Stimulated activated CD4-positive, alpha-beta T cell treated with anti-CD3 and anti-CD28 coated beads, TNF-alpha, amount 100 ng/mL, for 24 hours (primary cell): ENCODE results near the gene EXOC4.

Experiments
- DNase-seq, 3 experiments: peaks; one replicate each; pipeline ENCODE4 v3.0.0-alpha.2; 2020; ENCODE audit warnings: low read depth in 3 of 3

Gene EXOC4

DNA sequence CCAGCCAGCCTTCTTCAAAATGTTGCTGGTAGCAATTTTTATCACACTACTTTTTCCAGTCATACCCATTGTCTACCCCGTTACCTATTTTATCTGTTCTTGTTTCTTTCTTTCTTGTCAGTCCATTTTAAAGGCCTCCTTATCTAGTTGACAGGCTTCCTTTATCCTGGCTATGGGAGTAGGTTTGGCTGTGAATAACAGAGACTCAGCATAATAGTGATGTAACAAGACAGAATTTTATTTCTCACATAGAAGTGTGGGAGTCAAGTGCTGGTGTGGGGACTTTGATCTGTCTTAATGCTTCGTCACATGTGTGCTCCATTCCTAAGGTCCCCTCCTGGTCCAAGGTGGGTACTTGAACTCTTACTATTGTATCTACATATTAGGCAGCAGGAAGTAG, 283.6 kb downstream of the EXOC4 start:
- DNase-seq: no peak

DNA sequence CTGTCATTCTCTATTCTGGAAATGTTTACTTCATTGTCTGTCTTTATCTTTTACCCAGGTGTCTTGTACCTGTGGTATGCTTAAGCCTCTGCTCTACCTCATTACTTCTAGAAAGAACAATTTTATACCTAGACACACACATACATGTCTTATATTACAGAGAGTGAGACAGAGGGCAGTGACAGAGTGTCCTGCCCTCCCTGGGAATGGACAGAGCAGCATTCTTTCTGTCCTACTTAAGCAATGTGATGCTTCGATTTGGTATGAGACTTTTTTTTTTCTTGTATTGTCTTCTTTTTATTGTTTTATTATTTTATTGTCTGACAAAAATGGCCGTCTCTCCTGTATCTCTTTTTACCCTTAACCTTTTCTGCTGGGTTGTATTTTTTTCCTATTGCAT, 286.1 kb downstream of the EXOC4 start:
- no peak for DNase-seq

DNA sequence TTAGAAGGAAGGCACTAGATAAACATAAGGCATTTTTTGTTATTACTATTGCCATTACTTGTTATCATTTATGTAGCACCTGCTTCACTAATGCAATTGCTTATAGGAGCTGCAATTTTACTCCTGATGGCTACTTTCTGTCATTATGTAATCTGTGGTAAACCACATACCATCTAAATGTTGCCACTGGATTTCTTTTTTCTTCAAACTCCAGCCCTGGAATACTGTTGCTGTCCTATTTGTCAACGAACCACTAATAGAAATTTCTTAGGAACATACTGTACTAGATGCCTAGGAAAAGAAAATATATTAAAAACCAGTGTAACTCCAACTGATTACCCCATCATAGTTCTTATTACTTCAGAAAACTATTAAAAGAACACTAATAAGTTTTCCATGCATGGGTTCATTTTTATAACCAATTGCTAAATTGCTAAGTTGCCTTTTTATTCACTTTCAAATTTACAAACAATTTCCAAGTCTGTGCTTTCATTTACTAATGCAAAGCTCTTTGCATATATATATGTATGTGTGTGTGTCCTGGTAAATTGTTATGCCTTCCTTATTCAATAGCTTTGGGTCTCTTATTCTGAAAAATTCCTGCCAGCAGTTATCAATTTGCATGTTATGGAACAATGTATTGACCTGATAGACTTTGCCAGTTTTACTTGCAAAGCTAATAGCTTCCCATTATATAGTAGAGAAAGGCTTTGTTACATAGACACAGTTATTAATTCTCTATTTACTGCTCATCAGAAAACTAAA, 287.4 kb downstream of the EXOC4 start:
- no peak for DNase-seq

DNA sequence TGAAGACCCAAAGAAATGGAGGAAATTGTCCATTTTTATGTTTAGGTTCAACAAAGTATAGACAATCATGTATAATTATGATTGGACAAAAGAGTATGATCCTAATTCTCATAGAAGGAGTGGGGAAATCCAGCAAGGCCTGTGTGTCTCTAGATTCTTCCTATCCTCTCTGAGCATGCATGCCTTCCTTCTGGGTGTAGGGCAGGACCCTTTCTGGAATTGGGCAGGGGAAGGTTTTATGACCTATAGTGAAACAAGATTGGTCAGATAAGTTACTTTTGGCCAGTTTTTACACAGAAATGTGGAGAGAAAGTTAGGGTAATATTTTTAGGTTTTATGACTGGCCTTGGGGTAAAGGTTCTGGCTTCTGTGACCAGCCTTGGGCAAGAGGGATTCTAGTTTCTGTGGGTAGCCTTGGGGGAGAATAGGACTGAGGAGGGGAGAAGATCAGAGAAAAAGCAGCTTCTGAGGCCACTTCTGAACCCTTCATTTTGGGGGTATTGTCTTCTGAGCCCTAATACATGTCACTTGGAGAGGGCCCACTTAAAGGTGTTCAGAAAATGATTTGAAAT, 289.4 kb downstream of the EXOC4 start:
- DNase-seq: no peak

DNA sequence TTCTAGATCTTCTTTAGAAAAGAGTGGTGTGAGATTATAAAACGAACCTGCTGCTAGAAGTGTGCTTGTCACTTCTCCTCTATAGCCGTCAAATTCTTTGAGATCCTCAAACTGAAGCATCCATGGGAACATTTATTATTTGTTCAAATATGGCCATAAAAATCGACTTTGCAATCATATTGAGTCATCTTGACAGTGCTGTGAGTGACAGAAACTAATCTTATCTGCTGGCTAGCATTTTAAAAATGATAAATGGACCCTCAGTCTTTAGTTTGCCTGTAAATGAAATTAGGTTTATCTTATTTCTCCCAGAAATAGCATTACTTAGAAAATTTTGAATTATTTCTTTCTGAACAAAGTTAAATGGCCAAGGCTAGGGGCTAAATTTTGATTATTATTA, 290.8 kb downstream of the EXOC4 start:
- DNase-seq: no peak

GRCh38 chr7:133545618-133546017, 292.7 kb downstream of the EXOC4 start:
- DNase-seq: no peak

DNA sequence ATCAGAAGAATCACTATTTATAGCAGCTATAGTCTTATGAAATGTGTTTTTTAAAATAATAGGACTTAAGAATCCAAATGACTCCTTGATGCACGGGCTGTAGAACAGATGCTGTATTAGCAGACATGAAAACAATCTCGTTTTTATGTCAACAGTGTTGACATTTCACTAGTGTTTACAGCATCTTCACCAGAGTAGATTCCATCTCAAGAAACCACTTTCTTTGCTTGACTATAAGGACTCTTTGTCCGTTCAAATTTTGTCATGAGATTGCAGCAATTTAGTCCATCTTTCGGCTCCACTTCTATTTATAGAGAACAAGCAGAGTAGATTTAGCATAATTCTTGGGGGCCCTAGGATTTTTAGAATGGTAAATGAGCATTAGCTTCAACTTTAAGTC, 295.1 kb downstream of the EXOC4 start:
- no peak for DNase-seq

DNA sequence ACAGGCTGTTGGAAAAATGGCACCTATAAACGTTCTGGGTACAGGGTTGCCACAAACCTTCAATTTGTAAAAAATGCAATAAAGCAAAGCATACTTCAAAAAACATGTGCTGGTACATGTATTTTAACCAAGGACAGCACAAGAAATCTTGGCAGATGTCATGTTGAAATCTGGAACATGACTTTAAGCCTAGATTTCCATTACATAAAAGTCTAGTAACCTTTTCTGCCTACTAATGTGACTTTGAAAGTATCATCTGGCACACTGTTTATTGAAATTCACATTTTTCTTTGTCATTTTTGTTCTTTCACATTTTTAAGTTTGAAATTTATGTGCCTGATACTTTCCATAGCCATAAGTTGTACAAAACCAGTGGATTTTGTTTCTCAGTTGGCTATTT, 296.8 kb downstream of the EXOC4 start:
- no peak for DNase-seq

- no peak for DNase-seq
These were observed 297.3 kb downstream of the EXOC4 start for GRCh38 chr7:133550145-133550544.

DNA sequence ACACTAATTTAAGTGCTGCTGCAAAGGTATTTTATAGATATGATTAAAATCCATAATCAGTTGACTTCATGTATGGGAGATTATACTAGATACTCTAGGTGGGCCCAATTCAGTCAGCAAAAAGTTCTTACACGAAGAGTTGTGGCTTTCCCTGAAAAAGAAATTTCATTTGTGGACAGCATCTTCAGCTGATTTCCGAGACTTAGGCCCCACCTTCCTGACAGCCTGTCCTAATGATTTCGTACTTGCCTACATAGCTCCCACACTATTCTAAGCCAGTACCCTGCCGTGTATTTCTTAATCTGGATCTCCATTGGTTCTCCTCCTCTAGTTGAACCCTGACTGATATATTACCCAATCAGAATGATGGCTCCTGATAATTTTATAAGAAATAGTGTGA, 297.9 kb downstream of the EXOC4 start:
- no peak for DNase-seq

DNA sequence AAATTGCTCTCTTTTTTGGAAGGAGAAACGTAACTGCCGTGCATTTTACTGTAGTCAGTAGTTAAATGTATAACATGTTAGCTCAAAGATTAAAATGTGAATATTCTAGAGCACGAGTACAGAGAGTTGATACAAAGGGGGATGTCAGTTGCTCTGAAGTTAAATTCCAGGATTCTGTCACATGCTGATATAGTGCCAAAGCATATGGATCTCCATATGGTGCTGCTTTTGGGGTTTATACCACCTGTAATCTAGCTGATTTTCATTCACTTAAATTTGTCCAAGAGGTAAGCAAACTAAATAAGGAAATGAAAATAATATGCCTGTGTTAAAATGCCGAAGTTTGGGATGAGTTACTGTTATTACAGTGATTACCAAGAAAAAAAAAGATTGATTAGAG, 298.6 kb downstream of the EXOC4 start:
- DNase-seq: no peak

- no peak for DNase-seq
These were observed 299.2 kb downstream of the EXOC4 start for GRCh38 chr7:133552079-133552478.

DNA sequence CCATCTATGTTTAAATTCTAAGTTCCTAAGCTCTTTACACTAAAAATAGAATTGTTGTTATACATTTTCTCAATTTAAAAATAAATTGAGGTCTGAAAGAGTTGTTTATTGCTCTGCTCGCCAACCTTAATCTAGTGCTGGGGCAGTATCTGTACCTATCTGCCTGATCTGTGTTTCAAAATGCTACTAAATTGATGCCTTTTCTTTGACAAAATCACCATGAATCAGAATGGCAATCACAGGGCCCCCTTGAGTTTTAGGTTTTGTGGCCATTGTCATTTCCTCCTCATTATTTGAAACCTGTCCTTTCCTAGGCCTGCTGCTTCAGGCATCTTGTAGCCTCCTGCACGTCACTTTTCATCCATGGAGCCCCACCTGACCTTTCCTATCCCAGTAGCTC, 301.5 kb downstream of the EXOC4 start:
- no peak for DNase-seq

GRCh38 chr7:133556048-133556447, 303.2 kb downstream of the EXOC4 start:
- DNase-seq: no peak

GRCh38 chr7:133556553-133556952, 303.7 kb downstream of the EXOC4 start:
- DNase-seq: no peak

GRCh38 chr7:133560900-133561299, 308.0 kb downstream of the EXOC4 start:
- DNase-seq: no peak

DNA sequence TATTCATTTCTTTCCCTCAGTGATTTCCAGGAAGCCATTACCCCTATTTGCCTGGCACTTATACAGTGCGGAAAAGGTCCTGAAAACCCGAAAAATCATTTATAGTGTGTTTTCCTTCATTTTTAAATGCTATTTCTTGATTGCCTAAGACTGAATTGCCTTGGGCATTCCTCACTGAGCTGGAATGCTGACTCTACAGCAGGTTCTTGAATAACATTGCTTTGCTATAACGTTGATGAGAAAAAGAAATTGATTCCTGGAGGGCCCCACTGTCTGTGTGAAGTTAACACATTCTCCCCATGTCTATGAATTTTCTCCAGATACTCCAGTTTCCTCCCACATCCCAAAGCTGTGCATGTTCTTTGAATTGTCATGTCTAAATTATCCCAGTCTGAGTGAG, 308.5 kb downstream of the EXOC4 start:
- DNase-seq: no peak

DNA sequence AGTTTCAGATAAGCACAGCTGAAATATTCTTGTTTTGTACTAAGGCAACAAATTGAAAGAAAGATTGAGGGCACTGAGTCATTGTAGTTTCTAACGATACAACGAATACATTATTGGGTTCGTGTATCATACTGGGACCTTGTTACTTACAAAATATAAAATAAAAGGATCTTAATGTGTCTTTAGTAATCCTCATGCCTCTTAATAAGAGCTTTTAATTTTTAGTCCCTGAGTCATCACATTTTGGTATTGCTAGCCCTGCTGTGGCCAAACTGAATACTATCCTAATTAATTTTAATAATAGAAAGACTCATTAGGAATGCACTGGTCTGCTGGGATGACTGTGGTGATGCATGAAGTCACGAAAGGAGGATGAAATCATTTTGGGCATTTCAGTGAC, 309.7 kb downstream of the EXOC4 start:
- DNase-seq: no peak

DNA sequence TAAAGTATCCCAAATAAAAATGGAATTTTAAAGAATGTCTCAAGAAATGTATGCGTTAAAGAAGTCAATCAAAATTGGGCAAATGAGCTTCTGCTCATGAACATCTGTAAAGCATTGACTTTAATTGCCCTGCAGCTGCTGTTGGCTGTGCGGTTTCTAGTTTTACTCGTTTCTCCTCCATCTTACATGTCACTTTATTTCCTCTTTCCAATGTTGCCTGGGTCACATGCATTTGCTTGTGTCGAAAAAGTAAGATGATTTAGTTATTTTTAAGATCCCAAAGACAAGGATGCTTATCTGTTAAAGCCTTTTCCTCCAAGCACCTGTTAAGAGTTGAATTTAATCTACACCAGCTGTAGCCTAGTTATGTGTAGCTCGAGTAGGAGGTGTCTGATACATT, 310.4 kb downstream of the EXOC4 start:
- no peak for DNase-seq

- DNase-seq: no peak
These were observed 311.6 kb downstream of the EXOC4 start for GRCh38 chr7:133564484-133564883.

GRCh38 chr7:133568544-133568943, 315.7 kb downstream of the EXOC4 start:
- no peak for DNase-seq

DNA sequence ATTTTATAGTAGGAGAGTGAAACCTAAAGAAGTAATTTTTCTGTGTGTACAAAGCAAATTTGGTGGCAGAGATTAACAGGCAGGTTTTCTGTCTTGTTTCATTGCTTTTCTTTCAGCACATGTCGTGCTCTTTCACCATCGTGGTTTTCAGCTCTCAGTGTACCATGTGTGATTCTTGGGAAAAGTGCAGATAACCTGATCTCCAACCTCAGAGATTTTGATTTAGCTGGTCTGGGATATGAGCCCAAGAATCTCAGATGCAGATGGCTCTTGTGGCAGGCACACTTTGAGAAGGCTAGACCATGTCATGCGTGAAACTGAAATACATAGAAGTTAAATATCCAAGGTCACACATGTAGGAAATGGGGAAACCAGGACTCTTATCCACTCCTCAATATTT, 317.4 kb downstream of the EXOC4 start:
- no peak for DNase-seq

DNA sequence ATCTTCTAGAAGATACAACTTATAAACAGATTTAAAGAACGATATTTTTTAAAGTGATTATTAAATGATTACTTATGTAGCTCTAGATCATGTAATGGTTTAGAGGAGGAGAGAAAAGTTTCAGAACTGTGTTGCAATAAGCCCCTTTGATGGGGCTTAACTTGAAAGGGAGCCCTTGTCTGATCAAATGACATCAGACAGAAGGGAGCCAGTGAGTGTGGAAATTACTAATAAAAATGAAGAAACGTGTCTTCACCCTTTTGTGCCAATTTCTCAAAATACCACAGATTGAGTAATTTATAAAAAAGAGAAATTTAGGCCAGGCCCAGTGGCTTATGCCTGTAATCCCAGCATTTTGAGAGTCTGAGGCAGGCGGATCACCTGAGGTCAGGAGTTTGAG, 318.2 kb downstream of the EXOC4 start:
- no peak for DNase-seq

GRCh38 chr7:133572087-133572486, 319.2 kb downstream of the EXOC4 start:
- DNase-seq: no peak
